ENCODE data around the gene PHLPP2.

The PHLPP2 gene

GRCh38 chr16:71724320-71724751 is at the start of gene PHLPP2:
PHLPP2 (minus strand) TSS chr16:71724701; CDS start chr16:71714795, 9,906 bp downstream.
- peak within 1 kb of the TSS; percentile 79 for H3K27ac Mint-ChIP-seq
- DNase-seq: no peak
- peaks cover 10% of the 10 kb centered on the region for H3K36me3 Mint-ChIP-seq (ENCODE audit: low read depth)
- H3K27me3 Mint-ChIP-seq: peaks cover 3% of the 10 kb centered on the region
- no peaks in the 10 kb centered on the region for H3K9me3 Mint-ChIP-seq
- H3K4me1 Mint-ChIP-seq (ENCODE audit: low read depth): peaks cover 18% of the 10 kb centered on the region
- H3K4me3 Mint-ChIP-seq: peak within 1 kb of the TSS; percentile 80

- Mint-ChIP-seq H3K4me3 (no peak overlapping the region), H3K36me3 (ENCODE audit: low read depth) (peaks cover 79% of the 10 kb centered on the region), H3K27me3 (no peaks in the 10 kb centered on the region), H3K27ac (no peak overlapping the region), H3K9me3 (no peaks in the 10 kb centered on the region), H3K4me1 (ENCODE audit: low read depth) (peaks cover 26% of the 10 kb centered on the region)
- no peak for DNase-seq
Observed at GRCh38 chr16:71771571-71771970, 47.1 kb upstream of the PHLPP2 start.

- H3K4me1 Mint-ChIP-seq (ENCODE audit: low read depth): peaks cover 14% of the 10 kb centered on the region
- no peaks in the 10 kb centered on the region for H3K9me3 Mint-ChIP-seq
- H3K27me3 Mint-ChIP-seq: no peaks in the 10 kb centered on the region
- H3K36me3 Mint-ChIP-seq (ENCODE audit: low read depth): peaks cover 76% of the 10 kb centered on the region
- DNase-seq: no peak
- peak overlapping the region; percentile 40 for H3K27ac Mint-ChIP-seq
- H3K4me3 Mint-ChIP-seq: no peak overlapping the region
Observed at GRCh38 chr16:71769222-71769621, 44.7 kb upstream of the PHLPP2 start.

- Mint-ChIP-seq H3K4me1 (ENCODE audit: low read depth) (peaks cover 14% of the 10 kb centered on the region), H3K36me3 (ENCODE audit: low read depth) (peaks cover 80% of the 10 kb centered on the region), H3K27ac (peak overlapping the region; percentile 69), H3K4me3 (no peak overlapping the region), H3K27me3 (no peaks in the 10 kb centered on the region), H3K9me3 (no peaks in the 10 kb centered on the region)
- no peak for DNase-seq
Observed at GRCh38 chr16:71767060-71767900, 42.8 kb upstream of the PHLPP2 start.

- no peak for DNase-seq
- peaks cover 87% of the 10 kb centered on the region for H3K36me3 Mint-ChIP-seq (ENCODE audit: low read depth)
Observed at GRCh38 chr16:71762186-71762585, 37.7 kb upstream of the PHLPP2 start.

GRCh38 chr16:71761097-71761496 is 36.6 kb upstream of the PHLPP2 start:
- Mint-ChIP-seq H3K36me3 (ENCODE audit: low read depth) (peaks cover 92% of the 10 kb centered on the region), H3K4me3 (no peak overlapping the region), H3K27ac (no peak overlapping the region), H3K4me1 (ENCODE audit: low read depth) (no peaks in the 10 kb centered on the region), H3K27me3 (no peaks in the 10 kb centered on the region), H3K9me3 (no peaks in the 10 kb centered on the region)
- DNase-seq: no peak

More at GRCh38 chr16:71762186-71762585, 37.7 kb upstream of the PHLPP2 start:
- no peaks in the 10 kb centered on the region for H3K27me3 Mint-ChIP-seq
- no peak overlapping the region for H3K27ac Mint-ChIP-seq
- H3K4me3 Mint-ChIP-seq: no peak overlapping the region
- peaks cover 6% of the 10 kb centered on the region for H3K4me1 Mint-ChIP-seq (ENCODE audit: low read depth)
- H3K9me3 Mint-ChIP-seq: no peaks in the 10 kb centered on the region

GRCh38 chr16:71758293-71758760 is 33.8 kb upstream of the PHLPP2 start:
- Mint-ChIP-seq H3K27me3 (no peaks in the 10 kb centered on the region), H3K4me1 (ENCODE audit: low read depth) (peaks cover 15% of the 10 kb centered on the region), H3K27ac (no peak overlapping the region), H3K9me3 (no peaks in the 10 kb centered on the region), H3K4me3 (no peak overlapping the region), H3K36me3 (ENCODE audit: low read depth) (peaks cover 97% of the 10 kb centered on the region)
- DNase-seq: no peak

GRCh38 chr16:71754652-71755051 is 30.2 kb upstream of the PHLPP2 start:
- no peak for DNase-seq
- no peak overlapping the region for H3K4me3 Mint-ChIP-seq
- peak overlapping the region; percentile 83 for H3K27ac Mint-ChIP-seq
- H3K9me3 Mint-ChIP-seq: no peaks in the 10 kb centered on the region
- H3K36me3 Mint-ChIP-seq (ENCODE audit: low read depth): peaks cover 87% of the 10 kb centered on the region
- peaks cover 16% of the 10 kb centered on the region for H3K4me1 Mint-ChIP-seq (ENCODE audit: low read depth)
- no peaks in the 10 kb centered on the region for H3K27me3 Mint-ChIP-seq

GRCh38 chr16:71754108-71754507 is 29.6 kb upstream of the PHLPP2 start:
- no peak for DNase-seq
- no peaks in the 10 kb centered on the region for H3K27me3 Mint-ChIP-seq
- H3K36me3 Mint-ChIP-seq (ENCODE audit: low read depth): peaks cover 89% of the 10 kb centered on the region
- H3K4me1 Mint-ChIP-seq (ENCODE audit: low read depth): peaks cover 16% of the 10 kb centered on the region
- H3K4me3 Mint-ChIP-seq: no peak overlapping the region
- peak overlapping the region; percentile 83 for H3K27ac Mint-ChIP-seq
- H3K9me3 Mint-ChIP-seq: no peaks in the 10 kb centered on the region

- DNase-seq: no peak
- H3K36me3 Mint-ChIP-seq (ENCODE audit: low read depth): peaks cover 84% of the 10 kb centered on the region
- H3K4me1 Mint-ChIP-seq (ENCODE audit: low read depth): peaks cover 8% of the 10 kb centered on the region
- H3K4me3 Mint-ChIP-seq: no peak overlapping the region
- peak overlapping the region; percentile 73 for H3K27ac Mint-ChIP-seq
- no peaks in the 10 kb centered on the region for H3K9me3 Mint-ChIP-seq
- H3K27me3 Mint-ChIP-seq: no peaks in the 10 kb centered on the region
Observed at GRCh38 chr16:71748226-71748625, 23.7 kb upstream of the PHLPP2 start.

GRCh38 chr16:71746442-71747046 is 22.0 kb upstream of the PHLPP2 start:
- Mint-ChIP-seq H3K27ac (peak overlapping the region; percentile 12), H3K4me1 (ENCODE audit: low read depth) (peaks cover 8% of the 10 kb centered on the region), H3K27me3 (no peaks in the 10 kb centered on the region), H3K4me3 (no peak overlapping the region), H3K36me3 (ENCODE audit: low read depth) (peaks cover 84% of the 10 kb centered on the region), H3K9me3 (no peaks in the 10 kb centered on the region)
- no peak for DNase-seq

GRCh38 chr16:71738855-71739254 is 14.4 kb upstream of the PHLPP2 start:
- peaks cover 82% of the 10 kb centered on the region for H3K36me3 Mint-ChIP-seq (ENCODE audit: low read depth)
- DNase-seq: no peak
- no peak overlapping the region for H3K27ac Mint-ChIP-seq
- no peaks in the 10 kb centered on the region for H3K27me3 Mint-ChIP-seq
- H3K9me3 Mint-ChIP-seq: no peaks in the 10 kb centered on the region
- no peaks in the 10 kb centered on the region for H3K4me1 Mint-ChIP-seq (ENCODE audit: low read depth)
- H3K4me3 Mint-ChIP-seq: no peak overlapping the region

GRCh38 chr16:71737501-71737900 is 13.0 kb upstream of the PHLPP2 start:
- H3K4me3 Mint-ChIP-seq: no peak overlapping the region
- no peaks in the 10 kb centered on the region for H3K27me3 Mint-ChIP-seq
- no peaks in the 10 kb centered on the region for H3K4me1 Mint-ChIP-seq (ENCODE audit: low read depth)
- no peaks in the 10 kb centered on the region for H3K9me3 Mint-ChIP-seq
- H3K36me3 Mint-ChIP-seq (ENCODE audit: low read depth): peaks cover 83% of the 10 kb centered on the region
- no peak overlapping the region for H3K27ac Mint-ChIP-seq
- no peak for DNase-seq

- no peak for DNase-seq
- Mint-ChIP-seq H3K9me3 (no peaks in the 10 kb centered on the region), H3K27ac (no peak overlapping the region), H3K4me1 (ENCODE audit: low read depth) (peaks cover 4% of the 10 kb centered on the region), H3K4me3 (no peak overlapping the region), H3K27me3 (no peaks in the 10 kb centered on the region), H3K36me3 (ENCODE audit: low read depth) (peaks cover 90% of the 10 kb centered on the region)
Observed at GRCh38 chr16:71734511-71734910, 10.0 kb upstream of the PHLPP2 start.

GRCh38 chr16:71732587-71732986 is 8.1 kb upstream of the PHLPP2 start:
- Mint-ChIP-seq H3K36me3 (ENCODE audit: low read depth) (peaks cover 76% of the 10 kb centered on the region), H3K4me1 (ENCODE audit: low read depth) (peaks cover 5% of the 10 kb centered on the region), H3K27ac (peak overlapping the region; percentile 39), H3K27me3 (no peaks in the 10 kb centered on the region), H3K9me3 (no peaks in the 10 kb centered on the region), H3K4me3 (no peak overlapping the region)
- no peak for DNase-seq

Data from activated T-cell treated with anti-CD3 and anti-CD28 coated beads, Interleukin-2, amount 50 U/mL, for 24 hours (primary cell).